ENCODE results near the gene MMP1.

DNA sequence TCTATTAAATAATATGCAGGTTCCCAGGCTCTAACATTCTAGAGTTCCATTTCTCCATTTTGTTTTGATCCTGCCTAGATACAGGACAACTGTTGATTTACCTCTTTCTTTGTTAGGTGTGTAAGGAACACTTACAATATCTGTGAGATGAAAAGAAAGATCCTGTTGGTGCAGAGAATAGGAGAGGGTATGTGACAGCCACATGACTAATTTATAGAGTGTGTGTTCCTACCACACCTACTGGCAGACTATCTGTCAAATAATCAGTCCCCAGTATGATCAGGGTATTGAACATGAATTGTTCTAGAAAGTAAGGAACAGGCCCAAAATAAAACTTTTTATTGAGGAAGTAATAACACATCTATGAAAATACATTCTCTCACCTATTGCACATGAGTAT is 27.8 kb downstream of the MMP1 start:
- TF ChIP-seq CTCF (IDR thresholded peaks at IDR 0.05) (no peak), POLR2A (IDR thresholded peaks at IDR 0.05) (no peak)

All from body of pancreas (tissue), 4 donors.